DMS53 treated with DMSO at 0.1 percent for 48 hours (cell line): ENCODE data around the gene SANBR.
"Not testable (repeated sequence)": the region's sequence is repeated elsewhere in the genome, so short reads cannot be mapped to it uniquely, and the experiment has no call there.

Source experiments
- DNase-seq: peaks from one replicate; lab custom pipeline; 2025; ENCODE audit not compliant: unreplicated experiment; lab: John Stamatoyannopoulos, UW

Gene SANBR

GRCh38 chr2:61065714-61066709 lies at the start of gene SANBR:
Gene SANBR, plus strand, starts transcription at chr2:61065871. Its CDS starts 4,480 bp downstream, at chr2:61070351.
- DNase-seq: peak; percentile 84

- DNase-seq: peak; percentile 33
These were observed 49.7 kb upstream of the SANBR start for GRCh38 chr2:61015976-61016375.

- DNase-seq: peak; percentile 6
These were observed 49.2 kb upstream of the SANBR start for GRCh38 chr2:61016392-61017002.

GRCh38 chr2:61017003-61017555 lies 48.6 kb upstream of the SANBR start:
- peak; percentile 76 for DNase-seq

DNA sequence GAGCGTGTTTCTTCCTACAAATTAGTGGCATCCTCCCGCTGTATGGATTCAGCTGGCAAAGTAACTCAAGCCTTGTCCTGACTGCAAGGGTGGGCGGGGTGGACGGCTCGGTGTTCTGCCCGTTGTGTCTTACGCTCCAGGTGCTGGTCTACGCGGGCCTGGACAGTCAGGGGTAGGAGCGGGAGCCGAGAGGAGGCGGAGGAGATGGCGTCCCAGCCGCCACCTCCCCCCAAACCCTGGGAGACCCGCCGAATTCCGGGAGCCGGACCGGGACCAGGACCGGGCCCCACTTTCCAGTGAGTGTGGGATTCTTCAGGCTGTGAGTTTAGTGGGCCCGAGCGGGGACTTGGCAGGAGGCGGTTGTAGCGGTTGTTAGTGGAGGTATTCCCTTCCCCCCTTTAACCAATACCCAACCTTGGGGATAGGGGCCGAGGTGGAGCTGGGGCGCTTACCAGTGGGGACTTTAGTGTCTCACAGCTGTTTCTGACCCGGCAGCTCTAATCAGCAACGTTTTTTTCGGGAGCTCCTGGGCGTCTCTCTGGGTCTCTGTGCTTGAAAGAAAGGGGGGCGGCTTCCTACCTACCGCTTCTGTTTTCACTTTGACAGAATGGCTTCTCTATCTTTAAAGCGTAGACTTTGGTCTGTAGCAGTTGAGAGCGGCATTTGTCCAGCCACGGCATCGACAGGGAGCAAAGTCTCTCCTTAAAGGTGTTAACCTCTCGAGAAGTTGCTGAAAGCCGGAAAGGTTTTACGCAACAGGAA lies 47.9 kb upstream of the SANBR start, which contains the start of the genes PEX13 and PUS10:
TSS of gene PEX13 (plus strand) at position 165 of the 762 bp plus-strand sequence. CDS start at position 205, 40 bp downstream.
TSS of gene PUS10 (minus strand) at position 700 of the 762 bp plus-strand sequence. CDS start 6,365 bp downstream, outside the sequence.
- no peak for DNase-seq

- peak; percentile 35 for DNase-seq
These were observed 47.3 kb upstream of the SANBR start for GRCh38 chr2:61018318-61018755.

GRCh38 chr2:61018798-61019197 lies 46.9 kb upstream of the SANBR start:
- no peak for DNase-seq

DNA sequence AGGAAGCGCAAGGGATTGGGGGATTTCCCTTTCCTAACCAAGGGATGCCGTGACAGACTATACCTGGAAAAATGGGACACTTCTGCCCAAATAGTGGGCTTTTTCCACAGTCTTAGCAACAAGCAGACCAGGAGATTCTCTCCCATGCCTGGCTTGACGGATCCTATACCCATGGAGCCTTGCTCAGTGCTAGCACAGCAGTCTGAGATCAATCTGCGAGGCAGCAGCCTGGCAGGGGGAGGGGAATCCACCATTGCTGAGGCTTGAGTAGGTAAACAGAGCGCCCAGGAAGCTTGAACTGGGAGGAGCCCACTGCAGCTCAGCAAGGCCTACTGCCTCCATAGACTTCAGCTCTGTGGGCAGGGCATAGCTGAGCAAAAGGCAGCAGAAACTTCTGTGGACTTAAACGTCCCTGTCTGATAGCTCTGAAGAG lies 44.4 kb upstream of the SANBR start:
- DNase-seq: no peak

DNA sequence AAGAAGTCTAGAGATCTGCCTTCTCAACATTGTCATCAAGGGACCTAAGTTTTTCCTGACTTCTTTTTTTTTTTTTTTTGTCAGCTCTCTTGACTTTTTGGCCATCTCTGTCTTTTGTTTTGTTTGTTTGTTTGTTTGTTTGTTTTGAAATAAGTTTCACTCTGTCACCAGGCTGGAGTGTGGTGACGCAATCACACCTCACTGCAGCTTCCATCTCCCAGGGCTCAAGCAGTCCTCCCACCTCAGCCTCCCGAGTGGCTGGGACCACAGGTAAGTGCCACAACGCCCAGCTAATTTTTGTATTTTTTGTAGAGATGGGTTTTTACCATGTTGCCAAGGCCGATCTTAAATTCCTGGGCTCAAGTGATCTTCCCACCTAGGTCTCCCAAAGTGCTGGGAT lies 42.0 kb upstream of the SANBR start:
- no peak for DNase-seq

DNA sequence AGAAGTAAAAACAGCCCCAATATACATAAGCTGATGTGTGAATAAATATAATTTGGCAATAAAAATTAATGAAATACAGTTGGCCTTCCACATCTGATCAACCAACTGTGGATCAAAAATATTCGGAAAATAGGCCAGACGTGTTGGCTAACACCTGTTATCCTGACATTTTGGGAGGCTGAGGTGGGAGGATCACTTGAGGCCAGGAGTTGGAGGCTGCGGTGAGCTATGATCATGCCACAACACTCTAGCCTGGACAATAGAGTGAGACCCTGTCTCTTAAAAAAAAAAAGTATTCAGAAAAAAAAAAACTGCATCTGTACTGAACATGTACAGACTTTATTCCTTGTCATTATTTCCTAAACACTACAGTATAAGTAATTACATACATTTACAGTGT lies 36.1 kb upstream of the SANBR start:
- no peak for DNase-seq

DNA sequence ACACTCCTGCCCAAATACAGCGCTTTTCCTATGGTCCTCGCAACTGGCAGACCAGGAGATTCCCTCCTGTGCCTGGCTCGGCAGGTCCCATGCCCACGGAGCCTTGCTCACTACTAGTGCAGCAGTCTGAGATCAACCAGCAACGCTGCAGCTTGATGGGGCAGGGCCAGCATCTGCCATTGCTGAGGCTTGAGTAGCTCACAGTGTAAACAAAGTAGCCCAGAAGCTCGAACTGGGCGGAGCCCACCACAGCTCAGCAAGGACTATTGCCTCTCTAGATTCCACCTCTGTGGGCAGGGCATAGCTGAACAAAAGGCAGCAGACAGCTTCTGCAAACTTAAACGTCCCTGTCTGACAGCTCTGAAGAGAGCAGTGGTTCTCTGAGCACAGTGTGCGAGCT lies 31.1 kb upstream of the SANBR start:
- not testable (repeated sequence) for DNase-seq

- DNase-seq: not testable (repeated sequence)
These were observed 29.0 kb upstream of the SANBR start for GRCh38 chr2:61036643-61037042.

- no peak for DNase-seq
These were observed 22.9 kb upstream of the SANBR start for GRCh38 chr2:61042807-61043206.

GRCh38 chr2:61044636-61045035 lies 21.0 kb upstream of the SANBR start:
- DNase-seq: no peak

DNA sequence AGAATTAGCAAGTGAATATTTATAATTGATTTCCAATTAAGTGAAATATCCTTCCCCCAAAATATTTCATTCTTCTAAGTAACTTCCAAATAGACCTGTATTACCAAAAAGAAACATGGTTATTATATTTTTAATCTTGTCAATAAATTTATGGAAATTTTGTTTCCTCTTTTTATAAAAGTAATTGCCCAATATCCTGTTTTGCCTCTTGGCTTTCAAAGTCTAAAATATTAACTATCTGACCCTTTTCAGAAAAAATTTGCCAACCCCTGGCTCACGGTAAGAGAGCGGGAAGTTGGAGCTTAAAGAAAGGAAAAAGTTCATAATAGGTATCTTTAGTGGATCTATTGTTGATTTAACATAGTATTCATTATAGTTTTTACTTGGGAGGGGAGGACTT lies 20.4 kb upstream of the SANBR start:
- no peak for DNase-seq

GRCh38 chr2:61045999-61046398 lies 19.7 kb upstream of the SANBR start:
- DNase-seq: no peak

DNA sequence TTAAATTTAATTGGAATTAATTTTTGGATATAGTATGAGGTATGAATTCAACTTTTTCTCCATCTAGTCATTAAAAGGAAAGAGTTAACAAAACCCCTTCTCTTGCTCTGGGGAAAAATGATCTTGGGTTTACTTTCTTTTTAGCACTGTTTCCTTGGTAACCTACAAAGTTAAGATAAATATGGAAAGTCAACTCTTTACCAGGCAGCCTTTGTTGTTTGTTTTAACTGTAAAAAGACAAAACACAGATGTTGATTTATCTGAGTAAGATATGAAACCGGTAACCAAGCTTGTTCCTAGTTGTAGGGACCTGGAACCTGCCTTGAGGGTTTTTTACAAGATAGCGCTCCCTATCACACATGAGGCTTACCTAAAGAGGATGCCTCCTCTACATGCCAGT lies 10.1 kb upstream of the SANBR start:
- no peak for DNase-seq

GRCh38 chr2:61057562-61057961 lies 8.1 kb upstream of the SANBR start:
- DNase-seq: no peak

- no peak for DNase-seq
These were observed 6.3 kb upstream of the SANBR start for GRCh38 chr2:61059382-61059781.

DNA sequence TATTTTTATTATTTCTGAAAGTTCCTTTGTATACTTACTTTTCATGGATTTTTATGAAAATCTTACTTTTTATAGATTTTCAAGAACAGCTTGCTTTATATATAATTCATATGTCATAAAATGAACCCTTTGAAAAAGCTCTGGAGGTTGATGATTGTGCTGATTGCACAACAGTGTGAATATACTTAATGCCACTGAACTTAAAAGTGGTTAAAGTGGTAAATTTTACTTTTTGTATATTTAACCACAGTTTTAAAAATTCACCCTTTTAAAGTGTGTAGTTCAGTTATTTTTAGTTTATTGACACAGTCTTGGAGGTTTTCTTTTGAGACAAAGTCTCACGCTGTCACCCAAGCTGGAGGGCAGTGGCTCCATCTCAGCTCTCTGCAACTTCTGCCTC lies 8.4 kb downstream of the SANBR start:
- DNase-seq: no peak

DNA sequence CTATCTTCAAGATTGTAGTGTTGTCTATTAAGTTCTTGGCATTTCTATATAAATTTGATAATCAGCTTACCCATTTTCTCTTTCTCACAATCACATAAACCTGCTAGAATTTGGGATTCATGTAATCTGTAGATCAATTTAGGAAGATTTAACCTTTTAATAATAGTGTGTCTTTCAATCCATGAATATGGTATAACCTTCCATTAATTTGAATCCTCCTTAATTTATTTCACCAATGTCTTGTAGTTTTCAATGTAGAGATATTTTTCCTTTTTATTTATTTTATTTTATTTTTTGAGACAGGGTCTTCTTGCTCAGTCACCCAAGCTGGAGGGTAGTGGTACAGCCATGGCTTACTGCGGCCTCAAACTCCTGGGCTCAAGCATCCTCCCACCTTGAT lies 20.2 kb downstream of the SANBR start:
- DNase-seq: no peak
